Hepatocyte (in vitro differentiated cells): ENCODE results near the gene EFNA4. TPM values are rescaled to one million over a fixed set of nuclear protein-coding genes. Genes with fewer than 3 reads are reported as not detected.

ENCODE experiments used
- DNase-seq: peaks from one replicate; pipeline ENCODE4 v3.0.0-alpha.2; 2016; ENCODE audit warnings: low spot score
- H2AFZ ChIP-seq: fragments of 200-600 bp; sonication (generic); 2 replicates; pipeline ENCODE4 v1.6.0; 2016; ENCODE audit warnings: antibody characterized with exemption, mild to moderate bottlenecking
- H3K27ac ChIP-seq: fragments of 200-600 bp; sonication (generic); 2 replicates; pipeline ENCODE4 v1.5.1; 2016; ENCODE audit warnings: mild to moderate bottlenecking
- H3K27me3 ChIP-seq: fragments of 200-600 bp; sonication (generic); 2 replicates; pipeline ENCODE4 v1.6.1; 2016
- H3K36me3 ChIP-seq: fragments of 200-600 bp; sonication (generic); replicated peaks from 2 replicates; pipeline ENCODE4 v1.5.1; 2016; ENCODE audit warnings: low read depth; ENCODE audit not compliant: insufficient read depth
- H3K4me1 ChIP-seq: fragments of 200-600 bp; sonication (generic); 2 replicates; pipeline ENCODE4 v1.5.1; 2016; ENCODE audit warnings: mild to moderate bottlenecking, moderate library complexity; ENCODE audit not compliant: insufficient read depth
- H3K4me2 ChIP-seq: fragments of 200-600 bp; sonication (generic); 2 replicates; pipeline ENCODE4 v1.6.0; 2016
- H3K4me3 ChIP-seq: fragments of 200-600 bp; sonication (generic); 2 replicates; pipeline ENCODE4 v1.5.1; 2016; ENCODE audit warnings: mild to moderate bottlenecking
- H3K79me2 ChIP-seq: fragments of 200-600 bp; sonication (generic); 2 replicates; pipeline ENCODE4 v1.6.0; 2017; ENCODE audit warnings: mild to moderate bottlenecking
- H3K9me2 ChIP-seq: fragments of 200-600 bp; sonication (generic); replicated peaks from 2 replicates; pipeline ENCODE4 v1.6.0; 2017; ENCODE audit warnings: mild to moderate bottlenecking; ENCODE audit not compliant: insufficient read depth
- H3K9me3 ChIP-seq: fragments of 200-600 bp; sonication (generic); 2 replicates; pipeline ENCODE4 v1.5.1; 2016; ENCODE audit warnings: low read depth, mild to moderate bottlenecking
- H4K20me1 ChIP-seq: fragments of 200-600 bp; sonication (generic); 2 replicates; pipeline ENCODE4 v1.6.0; 2016; ENCODE audit warnings: mild to moderate bottlenecking; ENCODE audit not compliant: insufficient read depth, poor library complexity, severe bottlenecking
- CTCF ChIP-seq: fragments of 200-600 bp; sonication (generic); IDR thresholded peaks from 2 replicates; pipeline ENCODE4 v1.5.1; 2016; ENCODE audit warnings: antibody characterized with exemption, mild to moderate bottlenecking; ENCODE audit not compliant: poor library complexity
- EZH2 ChIP-seq: fragments of 200-600 bp; sonication (generic); IDR thresholded peaks from 2 replicates; pipeline ENCODE4 v1.6.1; 2016; ENCODE audit warnings: antibody characterized with exemption, mild to moderate bottlenecking, borderline replicate concordance
- EZH2phosphoT487 ChIP-seq: fragments of 200-600 bp; sonication (generic); IDR thresholded peaks from one replicate; pipeline ENCODE4 v1.6.1; 2018; ENCODE audit warnings: antibody characterized with exemption, mild to moderate bottlenecking, low read depth, moderate library complexity; ENCODE audit not compliant: unreplicated experiment, severe bottlenecking
- WGBS: methylation state at CpG from one replicate; pipeline ENCODE4 v1.1.6; 2016; ENCODE audit warnings: low lambda C conversion rate; ENCODE audit errors: missing lambda C conversion rate; 5-methylcytosine and 5-hydroxymethylcytosine counted together
- polyA plus RNA-seq: library from polyadenylated mRNA; unstranded; fragments of >200 nt; fragmentation: Nextera tagmentation; extraction: Ambion mirVana; gene quantifications from 2 replicates; pipeline ENCODE4 v1.2.1, GENCODE V29; 2016
- total RNA-seq: library from RNA; depleted of rRNA; stranded (reverse); fragments of >200 nt; gene quantifications from 2 replicates; pipeline ENCODE4 v1.2.3, GENCODE V29; 2014

The EFNA4 gene
- total and polyA plus RNA-seq, 2 experiments from 2014 or later, result 18.1 to 20.5 TPM

- Histone ChIP-seq H3K4me3 (no peak overlapping the region), H4K20me1 (no peaks in the 10 kb centered on the region), H3K4me1 (peaks cover 3% of the 10 kb centered on the region), H3K36me3 (no peaks in the 10 kb centered on the region), H3K4me2 (no peak overlapping the region), H3K27me3 (no peaks in the 10 kb centered on the region), H3K9me3 (no peaks in the 10 kb centered on the region), H2AFZ (no peak overlapping the region), H3K9me2 (no peaks in the 10 kb centered on the region), H3K79me2 (no peaks in the 10 kb centered on the region), H3K27ac (no peak overlapping the region)
- TF ChIP-seq EZH2phosphoT487 (no peak), CTCF (no peak), EZH2 (no peak)
- 77% methylated on average over 5 of the region's 6 CpGs for WGBS
- no peak for DNase-seq
These were observed 28.6 kb downstream of the EFNA4 start for GRCh38 chr1:155092131-155092530.

GRCh38 chr1:155092641-155093040 lies 29.1 kb downstream of the EFNA4 start:
- Histone ChIP-seq H3K27me3 (no peaks in the 10 kb centered on the region), H3K9me2 (no peaks in the 10 kb centered on the region), H3K4me2 (no peak overlapping the region), H2AFZ (no peak overlapping the region), H4K20me1 (no peaks in the 10 kb centered on the region), H3K4me3 (no peak overlapping the region), H3K4me1 (peaks cover 3% of the 10 kb centered on the region), H3K36me3 (no peaks in the 10 kb centered on the region), H3K79me2 (no peaks in the 10 kb centered on the region), H3K27ac (no peak overlapping the region), H3K9me3 (no peaks in the 10 kb centered on the region)
- DNase-seq, result no peak
- no peak for TF ChIP-seq EZH2phosphoT487
- TF ChIP-seq EZH2, result no peak
- TF ChIP-seq CTCF, result no peak
- WGBS, result 95% methylated on average over 12 of the region's 12 CpGs

- Histone ChIP-seq H3K9me2 (no peaks in the 10 kb centered on the region), H3K4me1 (peaks cover 3% of the 10 kb centered on the region), H4K20me1 (no peaks in the 10 kb centered on the region), H3K27me3 (no peaks in the 10 kb centered on the region), H3K9me3 (no peaks in the 10 kb centered on the region), H3K27ac (peak overlapping the region; percentile 74), H3K4me2 (peak overlapping the region; percentile 59), H3K4me3 (no peak overlapping the region), H3K79me2 (no peaks in the 10 kb centered on the region), H2AFZ (no peak overlapping the region), H3K36me3 (no peaks in the 10 kb centered on the region)
- peak; percentile 72 for DNase-seq
- 36% methylated on average over 13 of the region's 13 CpGs for WGBS
- no peak for TF ChIP-seq EZH2phosphoT487
- peak; percentile 56 for TF ChIP-seq CTCF
These were observed 30.5 kb downstream of the EFNA4 start for GRCh38 chr1:155093911-155094621.

GRCh38 chr1:155094622-155094948 lies 31.0 kb downstream of the EFNA4 start:
- Histone ChIP-seq H3K4me2 (peak overlapping the region; percentile 59), H3K9me3 (no peaks in the 10 kb centered on the region), H3K36me3 (no peaks in the 10 kb centered on the region), H3K9me2 (no peaks in the 10 kb centered on the region), H3K27ac (peak overlapping the region; percentile 9), H4K20me1 (no peaks in the 10 kb centered on the region), H3K79me2 (no peaks in the 10 kb centered on the region), H3K4me1 (peaks cover 3% of the 10 kb centered on the region), H3K27me3 (no peaks in the 10 kb centered on the region), H3K4me3 (no peak overlapping the region), H2AFZ (no peak overlapping the region)
- DNase-seq, result no peak
- TF ChIP-seq CTCF, result no peak
- no peak for TF ChIP-seq EZH2
- TF ChIP-seq EZH2phosphoT487, result no peak
- 82% methylated on average over 2 of the region's 2 CpGs for WGBS
